HG02938 (cell line): Measurements from ENCODE around the gene TRIOBP.

Source experiments
- ATAC-seq: cut with Tn5 transposase; IDR thresholded peaks from one replicate; pipeline ENCODE4 v1.9.1; 2021; ENCODE audit warnings: mild to moderate bottlenecking, moderate library complexity; ENCODE audit not compliant: unreplicated experiment

The TRIOBP gene

DNA sequence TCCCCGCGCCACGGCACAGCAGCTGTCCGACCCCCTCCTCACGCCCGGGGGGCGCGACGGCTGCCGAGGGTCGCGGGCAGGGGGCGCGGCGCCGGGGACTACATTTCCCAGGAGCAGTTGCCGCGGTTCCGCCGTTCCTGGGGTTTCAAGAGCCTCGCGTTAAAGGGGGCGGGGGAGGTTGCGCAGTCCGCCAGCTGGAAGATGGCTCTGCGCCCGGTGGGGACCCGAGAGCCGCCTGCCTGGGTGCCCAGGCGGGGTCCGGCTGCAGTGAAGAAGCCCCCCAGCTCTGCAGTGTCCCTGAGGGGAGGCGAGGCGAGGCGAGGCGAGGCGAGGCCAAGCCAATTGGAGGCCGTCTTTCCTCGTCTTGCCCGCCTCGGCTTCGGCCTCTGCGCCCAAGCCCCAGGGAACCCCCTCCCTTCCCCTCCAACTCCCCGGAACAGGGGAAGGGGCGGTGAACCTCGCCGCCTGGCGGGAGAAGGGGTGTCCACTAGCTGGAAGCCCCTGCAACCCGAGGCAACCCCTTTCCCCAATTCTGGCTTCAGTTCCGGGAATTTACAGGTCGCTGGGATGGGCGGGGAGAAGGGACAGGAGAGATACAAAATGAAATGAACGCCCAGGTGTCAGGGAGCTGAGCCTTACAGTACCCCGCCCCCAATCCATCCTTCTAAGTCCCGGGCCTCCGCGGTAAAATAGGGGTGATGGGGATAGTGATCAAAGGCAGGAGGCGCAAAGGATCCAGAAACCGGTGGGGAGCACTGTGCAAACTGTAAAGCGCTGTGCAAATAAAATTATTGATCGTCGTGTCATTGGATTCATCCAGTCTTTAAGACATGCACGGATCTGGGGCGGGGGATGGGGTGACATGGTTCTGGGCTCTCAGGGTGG is 105.7 kb downstream of the TRIOBP start:
- ATAC-seq, result no peak

DNA sequence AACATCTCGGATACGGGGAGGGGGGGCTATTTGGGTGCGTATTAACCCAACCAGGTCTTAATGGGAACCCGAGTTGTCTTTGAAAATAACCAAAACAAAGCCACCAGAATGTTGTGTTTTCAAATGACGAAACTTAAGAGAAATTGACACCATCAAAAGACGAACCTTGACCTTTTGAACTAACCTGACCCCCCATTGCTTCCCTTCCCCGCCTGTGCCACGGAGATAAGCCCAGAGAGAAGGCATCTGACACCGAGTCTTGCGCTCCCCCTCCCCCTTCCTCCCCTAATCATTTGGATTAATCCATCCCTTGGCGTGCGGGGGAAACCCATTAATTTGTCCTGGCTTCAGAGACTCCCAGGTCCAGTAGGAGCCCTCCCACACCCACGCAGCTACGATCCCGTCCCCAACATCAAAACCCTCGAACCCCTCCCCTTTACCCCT is 106.4 kb downstream of the TRIOBP start:
- no peak for ATAC-seq

DNA sequence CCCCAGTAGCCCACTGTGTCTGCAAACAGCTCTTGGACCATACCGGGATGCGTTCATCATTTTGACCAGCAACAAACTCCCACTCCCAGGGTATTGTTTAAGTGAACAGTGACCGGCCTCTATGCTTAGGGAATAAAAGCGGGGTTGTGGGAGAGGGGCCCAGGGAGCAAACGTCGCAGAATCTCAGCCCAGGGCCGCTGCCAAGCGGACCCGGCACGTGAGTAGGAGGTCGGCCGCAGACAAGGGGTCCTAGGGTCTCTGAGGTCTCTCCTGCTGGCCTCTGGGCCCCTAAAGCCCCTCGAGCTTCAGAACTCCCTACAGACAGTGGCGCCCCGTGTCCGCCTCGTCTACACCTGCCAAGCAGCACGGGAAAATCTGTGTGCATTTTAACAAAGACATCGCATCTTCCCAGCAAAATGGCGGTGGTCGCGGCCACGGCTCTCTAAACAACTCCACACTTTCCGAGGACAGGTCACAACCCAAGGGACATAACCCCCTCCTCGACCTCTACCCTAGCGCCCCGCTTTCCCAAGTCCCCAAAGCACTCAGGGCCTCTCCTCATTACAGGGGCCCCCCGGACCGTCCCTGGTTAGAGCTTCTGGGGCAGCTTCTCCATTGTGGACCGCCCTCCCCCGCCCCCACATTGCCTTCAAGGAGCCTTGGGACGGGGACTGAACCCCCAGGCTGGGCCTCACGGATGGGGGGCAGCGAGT is 106.9 kb downstream of the TRIOBP start:
- no peak for ATAC-seq

DNA sequence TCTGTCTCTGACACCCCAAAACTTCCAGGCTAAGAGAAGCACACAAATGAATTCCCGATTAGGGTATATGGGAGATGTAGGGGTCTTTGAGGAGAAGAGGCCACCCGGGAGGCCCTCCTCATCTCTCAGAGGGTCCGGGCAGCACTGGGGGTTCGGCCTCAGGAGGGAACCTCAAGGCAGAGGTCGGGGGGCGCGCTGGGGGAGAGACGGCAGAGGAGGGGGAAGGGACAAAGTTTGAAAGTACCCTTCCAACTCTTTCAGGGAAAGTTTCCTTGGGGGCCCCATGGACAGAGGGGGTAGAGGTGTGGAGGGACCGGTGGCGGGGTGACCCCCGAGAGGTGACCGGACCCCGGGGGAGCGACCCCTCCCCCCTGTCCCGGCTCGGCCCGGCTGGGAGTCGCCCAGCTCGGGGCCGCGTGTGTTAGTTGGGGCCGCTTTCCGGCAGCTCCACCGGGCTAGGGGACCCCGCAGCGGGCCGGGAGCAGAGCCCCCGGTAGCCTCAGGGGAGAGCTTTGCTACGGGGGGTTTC is 107.6 kb downstream of the TRIOBP start:
- ATAC-seq, result no peak

DNA sequence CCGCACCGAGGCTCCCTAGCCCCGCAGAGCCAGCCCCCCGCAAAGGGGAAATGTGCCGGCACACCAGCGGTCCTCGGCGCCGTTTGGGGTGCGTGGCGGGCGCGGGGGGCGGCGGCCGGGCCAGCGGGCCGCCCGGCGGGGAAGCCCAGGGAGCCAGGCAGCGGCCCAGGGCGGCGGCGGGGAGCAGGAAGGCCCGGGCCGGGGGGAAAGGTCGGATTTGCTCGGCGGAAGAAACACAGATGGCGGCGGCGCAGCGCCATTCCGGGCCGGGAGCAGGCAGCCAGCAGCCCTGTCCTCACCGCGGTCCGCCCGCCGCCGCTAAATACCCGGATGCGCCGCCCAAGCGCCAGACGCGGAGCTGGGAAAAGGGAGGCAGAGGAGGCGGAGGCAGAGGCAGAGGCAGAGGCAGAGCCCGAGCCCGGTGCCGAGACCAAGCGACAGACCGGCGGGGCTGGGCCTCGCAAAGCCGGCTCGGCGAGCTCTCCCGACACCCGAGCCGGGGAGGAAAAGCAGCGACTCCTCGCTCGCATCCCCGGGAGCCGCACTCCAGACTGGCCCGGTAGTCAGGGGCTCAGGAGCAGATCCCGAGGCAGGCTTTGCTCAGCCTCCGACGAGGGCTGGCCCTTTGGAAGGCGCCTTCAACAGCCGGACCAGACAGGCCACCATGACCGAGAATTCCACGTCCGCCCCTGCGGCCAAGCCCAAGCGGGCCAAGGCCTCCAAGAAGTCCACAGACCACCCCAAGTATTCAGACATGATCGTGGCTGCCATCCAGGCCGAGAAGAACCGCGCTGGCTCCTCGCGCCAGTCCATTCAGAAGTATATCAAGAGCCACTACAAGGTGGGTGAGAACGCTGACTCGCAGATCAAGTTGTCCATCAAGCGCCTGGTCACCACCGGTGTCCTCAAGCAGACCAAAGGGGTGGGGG is 108.3 kb downstream of the TRIOBP start:
- ATAC-seq, result no peak

DNA sequence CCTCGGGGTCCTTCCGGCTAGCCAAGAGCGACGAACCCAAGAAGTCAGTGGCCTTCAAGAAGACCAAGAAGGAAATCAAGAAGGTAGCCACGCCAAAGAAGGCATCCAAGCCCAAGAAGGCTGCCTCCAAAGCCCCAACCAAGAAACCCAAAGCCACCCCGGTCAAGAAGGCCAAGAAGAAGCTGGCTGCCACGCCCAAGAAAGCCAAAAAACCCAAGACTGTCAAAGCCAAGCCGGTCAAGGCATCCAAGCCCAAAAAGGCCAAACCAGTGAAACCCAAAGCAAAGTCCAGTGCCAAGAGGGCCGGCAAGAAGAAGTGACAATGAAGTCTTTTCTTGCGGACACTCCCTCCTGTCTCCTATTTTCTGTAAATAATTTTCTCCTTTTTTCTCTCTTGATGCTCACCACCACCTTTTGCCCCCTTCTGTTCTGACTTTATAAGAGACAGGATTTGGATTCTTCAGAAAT is 109.0 kb downstream of the TRIOBP start:
- no peak for ATAC-seq

DNA sequence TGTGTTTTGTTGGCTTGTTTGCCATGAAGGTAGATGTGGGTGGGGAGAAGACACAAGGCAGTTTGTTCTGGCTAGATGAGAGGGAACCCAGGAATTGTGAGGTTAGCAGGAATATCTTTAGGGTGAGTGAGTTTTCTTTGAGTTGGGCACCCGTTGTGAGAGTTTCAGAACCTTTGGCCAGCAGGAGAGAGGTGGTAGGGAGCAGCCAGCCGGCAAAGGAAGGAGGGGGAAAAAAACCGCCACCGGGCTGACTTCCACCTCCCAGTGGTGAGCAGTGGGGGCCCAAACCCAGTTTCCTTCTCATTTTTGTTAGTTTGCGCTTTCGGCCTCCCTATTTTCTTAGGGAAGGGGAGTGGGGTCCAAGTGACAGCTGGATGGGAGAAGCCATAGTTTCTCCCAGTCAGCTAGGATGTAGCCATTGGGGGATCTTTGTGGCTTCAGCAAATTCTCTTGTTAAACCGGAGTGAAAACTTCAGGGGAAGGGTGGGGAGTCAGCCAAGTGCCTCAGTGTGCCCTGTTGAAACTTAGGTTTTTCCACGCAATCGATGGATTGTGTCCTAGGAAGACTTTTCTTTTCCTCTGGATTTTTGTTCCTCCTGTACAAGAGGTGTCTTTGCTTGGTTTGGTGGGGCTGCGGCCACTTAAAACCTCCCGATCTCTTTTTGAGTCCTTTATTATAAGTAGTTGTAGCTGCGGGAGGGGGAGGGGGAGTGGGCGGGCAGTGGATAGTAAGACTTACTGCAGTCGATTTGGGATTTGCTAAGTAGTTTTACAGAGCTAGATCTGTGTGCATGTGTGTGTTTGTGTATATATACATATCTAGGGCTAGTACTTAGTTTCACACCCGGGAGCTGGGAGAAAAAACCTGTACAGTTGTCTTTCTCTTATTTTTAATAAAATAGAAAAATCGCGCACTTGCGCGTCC is 109.8 kb downstream of the TRIOBP start:
- ATAC-seq, result no peak

DNA sequence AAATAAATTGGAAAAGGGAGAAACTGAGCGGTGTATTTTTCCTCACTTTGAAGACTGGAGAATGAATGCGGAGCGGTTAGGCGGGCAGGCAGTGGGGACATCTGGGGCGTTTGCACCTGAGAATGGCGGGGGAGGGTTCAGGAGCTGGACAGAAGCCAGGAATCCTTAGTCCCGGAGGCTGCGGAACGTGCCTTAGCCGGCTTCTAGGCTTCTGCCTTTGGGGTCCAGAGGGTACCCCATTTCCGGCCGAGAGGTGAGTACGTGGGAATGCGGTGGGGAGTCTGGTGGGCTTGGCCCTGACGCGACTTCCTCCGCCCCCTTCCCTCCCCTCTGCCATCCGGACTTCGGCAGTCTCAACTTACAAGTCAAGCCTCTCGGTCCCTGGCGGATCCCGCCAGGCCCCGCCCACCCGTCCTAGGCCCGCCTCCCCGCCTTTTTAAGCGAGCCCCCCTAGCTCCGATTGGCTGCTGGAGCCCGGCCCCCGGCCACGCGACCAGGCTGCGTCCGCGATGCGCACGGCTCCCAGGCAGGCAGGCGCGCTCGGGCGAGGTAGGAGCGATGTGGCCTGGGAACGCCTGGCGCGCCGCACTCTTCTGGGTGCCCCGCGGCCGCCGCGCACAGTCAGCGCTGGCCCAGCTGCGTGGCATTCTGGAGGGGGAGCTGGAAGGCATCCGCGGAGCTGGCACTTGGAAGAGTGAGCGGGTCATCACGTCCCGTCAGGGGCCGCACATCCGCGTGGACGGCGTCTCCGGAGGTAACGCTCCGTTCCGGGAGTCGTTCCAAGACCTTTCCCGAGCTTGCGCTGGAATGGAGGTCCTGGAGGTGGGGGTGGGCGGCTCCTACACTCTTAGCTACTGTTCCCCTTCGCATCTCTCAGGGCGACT is 110.8 kb downstream of the TRIOBP start, which contains the start of gene GCAT:
Gene GCAT, plus strand, starts transcription at position 525 of the 884 bp plus-strand sequence. Its CDS starts 34 bp downstream, at position 559.
- peak; percentile 66 for ATAC-seq

DNA sequence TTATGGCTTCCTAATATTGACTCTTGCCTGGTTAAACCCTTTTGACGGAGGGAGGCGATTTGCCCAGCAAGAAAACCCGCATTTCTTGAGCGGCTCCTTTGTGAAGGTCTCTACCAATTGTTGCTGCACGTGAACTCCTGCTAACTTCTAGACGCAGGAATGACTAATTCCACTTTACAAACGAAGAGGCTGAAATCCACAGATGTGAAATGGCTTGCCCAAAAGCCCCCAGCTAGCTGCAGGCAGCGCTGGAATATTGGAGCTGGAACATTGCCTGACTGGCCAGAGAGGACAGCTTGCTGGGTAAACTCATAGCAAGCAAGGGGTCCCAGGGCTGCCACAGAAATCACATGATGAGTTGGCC is 111.4 kb downstream of the TRIOBP start:
- no peak for ATAC-seq

DNA sequence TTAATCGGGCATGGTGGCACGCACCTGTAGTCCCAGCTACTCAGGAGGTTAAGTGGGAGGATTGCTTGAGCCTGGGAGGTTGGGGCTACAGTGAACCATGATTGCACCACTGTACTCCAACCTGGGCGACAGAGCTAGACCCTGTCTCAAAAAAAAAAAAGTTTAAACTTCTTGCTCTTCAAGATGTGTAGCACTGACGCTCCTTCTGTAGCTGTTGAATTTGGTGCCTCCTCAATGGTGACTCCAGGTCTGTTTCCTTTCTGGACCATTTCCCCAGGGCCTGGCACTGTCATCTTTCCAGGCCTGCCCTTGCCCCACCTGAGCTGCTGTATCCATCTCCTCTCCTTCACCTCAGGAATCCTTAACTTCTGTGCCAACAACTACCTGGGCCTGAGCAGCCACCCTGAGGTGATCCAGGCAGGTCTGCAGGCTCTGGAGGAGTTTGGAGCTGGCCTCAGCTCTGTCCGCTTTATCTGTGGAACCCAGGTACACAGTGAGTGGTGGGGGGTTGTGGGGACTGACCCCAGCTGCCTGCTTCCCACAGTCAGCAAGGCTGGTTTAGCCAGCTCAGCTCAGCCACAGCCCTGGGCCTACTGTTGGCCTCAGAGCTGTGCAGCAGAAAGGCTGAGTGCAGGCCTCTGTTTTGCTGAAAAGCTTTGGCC is 113.0 kb downstream of the TRIOBP start:
- no peak for ATAC-seq

DNA sequence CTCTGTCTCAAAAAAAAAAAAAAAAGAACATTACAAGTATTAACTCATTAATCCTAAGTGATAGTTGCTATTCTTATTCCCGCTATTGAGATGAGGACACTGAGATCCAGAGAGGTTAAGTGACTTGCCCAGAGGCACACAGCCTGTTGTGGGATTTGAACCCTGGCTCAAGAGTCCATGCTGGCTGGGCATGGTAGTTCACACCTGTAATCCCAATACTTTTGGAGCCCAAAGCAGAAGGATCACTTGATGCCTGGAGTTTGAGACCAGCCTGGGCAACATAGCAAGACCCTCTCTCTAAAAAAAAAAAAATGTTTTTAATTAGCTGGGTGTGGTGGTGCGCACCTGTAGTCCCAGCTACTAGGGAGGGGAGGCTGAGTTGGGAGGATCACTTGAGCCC is 115.0 kb downstream of the TRIOBP start:
- no peak for ATAC-seq

DNA sequence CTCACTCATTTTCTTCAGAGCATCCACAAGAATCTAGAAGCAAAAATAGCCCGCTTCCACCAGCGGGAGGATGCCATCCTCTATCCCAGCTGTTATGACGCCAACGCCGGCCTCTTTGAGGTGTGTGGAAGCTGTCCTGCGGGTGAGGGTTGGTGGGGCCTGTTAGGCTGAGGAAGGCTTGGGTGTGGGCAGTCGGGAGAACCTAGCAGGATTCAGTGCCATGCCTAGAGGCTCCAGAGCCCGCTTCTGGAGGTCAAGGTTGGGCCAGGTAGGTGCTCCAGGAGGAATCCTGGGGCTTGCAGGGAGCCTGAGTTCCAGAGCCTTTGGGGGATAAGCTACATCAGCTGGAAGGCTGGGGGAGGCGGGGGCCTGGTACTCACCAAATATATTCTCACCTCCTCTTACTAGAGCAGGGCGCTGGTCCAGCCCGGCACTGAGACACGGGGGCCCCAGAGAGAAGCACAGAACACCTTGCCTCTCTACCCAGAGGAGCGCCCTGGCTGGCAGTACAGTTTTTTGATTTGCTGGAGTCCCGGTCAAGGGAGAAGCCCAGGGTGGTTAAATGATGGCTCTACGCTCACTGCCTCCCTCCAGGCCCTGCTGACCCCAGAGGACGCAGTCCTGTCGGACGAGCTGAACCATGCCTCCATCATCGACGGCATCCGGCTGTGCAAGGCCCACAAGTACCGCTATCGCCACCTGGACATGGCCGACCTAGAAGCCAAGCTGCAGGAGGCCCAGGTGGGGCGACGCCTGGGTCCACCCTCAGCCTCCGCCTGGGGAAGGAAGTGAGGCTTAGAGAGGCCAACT is 116.2 kb downstream of the TRIOBP start:
- ATAC-seq, result no peak

DNA sequence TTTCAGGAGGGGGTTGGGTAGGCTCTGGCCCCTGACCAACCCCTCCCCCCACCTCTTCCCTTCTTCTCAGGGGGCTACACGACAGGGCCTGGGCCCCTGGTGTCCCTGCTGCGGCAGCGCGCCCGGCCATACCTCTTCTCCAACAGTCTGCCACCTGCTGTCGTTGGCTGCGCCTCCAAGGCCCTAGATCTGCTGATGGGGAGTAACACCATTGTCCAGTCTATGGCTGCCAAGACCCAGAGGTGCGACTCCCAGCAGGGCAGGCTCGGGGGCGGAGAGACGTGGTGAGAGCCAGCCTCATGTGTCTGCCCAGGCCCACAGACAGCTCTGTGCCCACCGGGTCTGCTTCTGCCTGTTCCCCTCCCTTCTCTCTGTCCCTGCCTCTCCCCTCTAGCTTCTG is 118.7 kb downstream of the TRIOBP start:
- ATAC-seq, result no peak

DNA sequence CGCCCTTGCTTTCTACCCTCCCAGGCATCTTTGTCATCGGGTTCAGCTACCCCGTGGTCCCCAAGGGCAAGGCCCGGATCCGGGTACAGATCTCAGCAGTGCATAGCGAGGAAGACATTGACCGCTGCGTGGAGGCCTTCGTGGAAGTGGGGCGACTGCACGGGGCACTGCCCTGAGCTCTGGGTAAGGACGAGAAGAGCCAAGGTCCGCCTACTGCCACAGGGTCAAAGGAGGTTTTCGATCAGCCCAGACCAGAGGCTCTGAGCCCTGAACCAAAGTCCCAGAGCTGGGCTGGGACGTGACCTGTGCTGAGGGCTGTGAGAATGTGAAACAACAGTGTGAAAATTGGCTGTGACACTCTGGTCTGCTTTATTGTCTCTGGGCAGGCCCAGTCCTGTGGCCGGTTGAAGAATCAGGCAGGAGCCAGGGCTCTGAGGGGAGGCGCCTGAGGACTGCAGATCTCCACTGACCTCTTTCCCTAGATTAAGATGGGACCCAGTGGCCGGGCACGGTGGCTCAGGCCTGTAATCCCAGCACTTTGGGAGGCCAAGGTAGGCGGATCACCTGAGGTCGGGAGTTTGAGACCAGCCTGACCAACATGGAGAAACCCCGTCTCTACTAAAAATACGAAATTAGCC is 119.8 kb downstream of the TRIOBP start:
- ATAC-seq, result no peak

DNA sequence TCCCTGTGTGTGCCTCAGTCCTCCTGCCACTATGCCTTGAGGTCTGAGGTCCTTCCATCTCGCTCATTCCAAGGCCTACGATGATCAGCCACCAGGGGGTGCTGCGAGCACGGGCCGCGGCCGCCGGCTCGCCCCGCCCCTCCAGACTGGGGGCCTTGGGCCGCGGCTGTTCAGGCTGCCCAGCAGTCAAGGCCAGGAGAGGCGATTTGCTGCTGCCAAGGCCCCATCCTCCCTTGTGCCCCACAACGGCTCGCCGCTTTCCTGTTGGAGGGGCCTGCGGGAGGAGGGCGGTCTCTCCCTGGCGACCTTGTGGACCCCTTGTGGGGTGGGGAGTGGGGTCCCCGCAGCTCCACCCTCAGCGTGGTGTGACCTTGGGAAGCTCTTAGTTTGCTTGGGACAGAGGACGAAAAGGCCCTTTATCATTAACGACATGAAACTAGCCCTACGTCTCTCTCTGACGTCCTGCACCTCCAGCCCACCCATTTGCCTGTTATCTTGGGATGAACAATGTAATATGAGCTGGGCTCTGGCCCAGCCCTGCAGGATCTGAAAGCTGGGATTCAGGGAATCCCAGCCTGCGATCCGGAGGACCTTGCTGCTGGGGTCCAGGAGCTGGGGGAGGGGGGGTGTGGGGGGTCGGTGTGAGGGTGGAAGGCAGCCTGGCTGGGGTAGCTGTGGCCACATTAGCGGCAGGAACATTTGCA is 121.0 kb downstream of the TRIOBP start:
- no peak for ATAC-seq

DNA sequence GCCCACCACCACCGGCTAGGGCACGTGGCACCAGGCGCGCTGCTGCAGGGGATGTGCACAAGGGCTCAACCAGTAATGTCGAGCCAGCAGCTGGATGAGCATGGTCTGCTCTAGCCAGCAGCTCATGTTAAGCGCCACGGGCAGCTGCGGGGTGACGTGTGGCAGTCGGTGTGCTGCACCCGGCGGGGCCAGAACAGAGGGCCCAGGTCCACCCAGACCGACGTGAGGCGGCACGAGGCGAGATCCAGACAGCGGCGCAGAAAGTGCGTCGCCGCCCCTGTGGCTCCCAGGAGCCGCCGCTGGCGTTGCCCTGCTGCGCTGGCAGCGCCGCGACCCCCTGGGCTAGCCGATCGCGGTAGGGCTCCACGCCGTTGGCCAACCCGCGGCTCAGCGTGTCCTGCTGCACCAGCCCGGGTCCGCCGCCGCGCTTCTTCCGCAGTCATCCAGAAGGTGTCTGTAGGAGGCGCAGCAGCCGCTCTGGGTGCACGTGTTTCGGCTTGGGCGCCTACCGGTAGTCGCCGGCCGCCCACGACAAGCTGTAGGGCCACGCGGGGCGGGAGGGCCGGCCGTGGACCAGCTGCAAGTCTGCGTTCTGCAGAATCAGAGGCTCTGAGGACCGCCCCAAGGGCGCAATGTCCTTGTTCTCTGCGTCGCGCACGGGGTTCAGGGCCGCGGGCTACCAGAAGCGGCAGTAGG is 121.7 kb downstream of the TRIOBP start:
- no peak for ATAC-seq
